Urinary bladder (tissue), 4 donors: Measurements from ENCODE around the gene MLXIPL. TPM values are rescaled to one million over a fixed set of nuclear protein-coding genes. Genes with fewer than 3 reads are reported as not detected.
"Not testable (repeated sequence)": the region's sequence is repeated elsewhere in the genome, so short reads cannot be mapped to it uniquely, and the experiment has no call there.

Experiments
- DNase-seq: peaks from one replicate; pipeline ENCODE4 v3.0.0-alpha.2; 2015; ENCODE audit errors: extremely low spot score
- H3K27ac ChIP-seq: one replicate; pipeline ENCODE4 v1.5.1; 2013; ENCODE audit warnings: low read depth, mild to moderate bottlenecking, moderate library complexity
- H3K36me3 ChIP-seq: one replicate; pipeline ENCODE4 v1.6.1; 2013; ENCODE audit warnings: mild to moderate bottlenecking, moderate library complexity; ENCODE audit not compliant: insufficient read depth
- H3K4me1 ChIP-seq: one replicate; pipeline ENCODE4 v1.6.1; 2013; ENCODE audit warnings: mild to moderate bottlenecking, moderate library complexity; ENCODE audit not compliant: insufficient read depth
- H3K4me3 ChIP-seq: one replicate; pipeline ENCODE4 v1.5.1; 2013; ENCODE audit warnings: low read depth, low read length
- WGBS: extraction: QIAGEN DNeasy Blood & Tissue Kit; methylation state at CpG from one replicate; pipeline ENCODE4 v1.1.7; 2013; 5-methylcytosine and 5-hydroxymethylcytosine counted together
- polyA plus RNA-seq: library from polyadenylated mRNA; stranded (reverse); fragments of 200-250 nt; gene quantifications from one replicate; pipeline ENCODE4 v1.2.3, GENCODE V29; 2013
- total RNA-seq: library from RNA; depleted of rRNA; stranded (reverse); fragments of >200 nt; gene quantifications from one replicate; pipeline ENCODE4 v1.2.3, GENCODE V29; 2014
- donor health status: healthy with polysubstance abuse.
- donor health status: healthy.

Gene MLXIPL
- total and polyA plus RNA-seq, 2 donors = 0.37 to 4.1 TPM

DNA sequence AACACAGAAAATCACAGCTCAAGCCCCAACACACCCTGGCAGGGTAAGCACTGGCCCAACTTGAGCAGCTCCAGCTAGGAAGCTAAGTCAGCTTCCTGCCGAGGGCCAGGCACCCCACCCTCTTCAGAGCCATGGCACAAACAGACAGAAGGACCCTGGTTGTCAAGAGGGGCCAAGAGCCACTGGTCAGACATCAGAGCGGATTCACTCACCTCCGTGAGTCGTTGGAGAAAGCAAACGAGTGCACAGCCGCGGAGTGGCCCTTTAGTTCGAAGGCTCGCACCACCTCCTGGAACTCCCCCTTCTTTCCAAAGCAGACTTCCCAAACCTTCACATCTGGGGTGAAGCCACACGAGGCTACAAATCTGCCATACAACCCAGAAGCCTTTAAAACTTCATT lies 53.3 kb downstream of the MLXIPL start:
- DNase-seq = no peak
- no peaks in the 10 kb centered on the region for H3K4me1 ChIP-seq
- WGBS = 93% methylated on average over 10 of the region's 10 CpGs
- no peak overlapping the region for H3K4me3 ChIP-seq
- peaks cover 5% of the 10 kb centered on the region for H3K36me3 ChIP-seq
- H3K27ac ChIP-seq = no peak overlapping the region

DNA sequence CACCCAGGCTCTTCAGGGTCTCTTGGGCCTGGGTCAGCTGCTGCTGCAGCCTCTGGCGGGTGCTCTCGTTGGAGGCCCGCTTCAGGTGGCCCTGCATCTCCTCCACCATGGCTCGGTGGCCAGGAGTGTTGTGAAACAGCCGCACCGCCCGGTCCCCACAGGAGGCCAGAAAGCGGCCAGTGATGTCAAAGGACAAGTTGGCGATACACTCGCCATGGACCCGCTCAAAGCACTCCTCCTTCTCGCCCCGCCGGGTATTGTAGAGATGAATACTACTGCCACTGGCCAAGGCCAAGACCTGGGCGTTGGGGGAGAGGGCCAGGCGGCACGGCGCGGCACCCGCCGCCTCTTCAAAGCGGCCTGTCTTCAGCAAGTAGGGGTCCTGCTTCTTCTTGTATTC lies 53.8 kb downstream of the MLXIPL start:
- Histone ChIP-seq H3K4me3 (no peak overlapping the region), H3K4me1 (no peaks in the 10 kb centered on the region), H3K27ac (no peak overlapping the region), H3K36me3 (peaks cover 5% of the 10 kb centered on the region)
- WGBS = 97% methylated on average over 22 of the region's 22 CpGs
- no peak for DNase-seq

GRCh38 chr7:73569042-73569608 lies 55.2 kb downstream of the MLXIPL start:
- H3K36me3 ChIP-seq = peaks cover 5% of the 10 kb centered on the region
- no peak overlapping the region for H3K27ac ChIP-seq
- no peak overlapping the region for H3K4me3 ChIP-seq
- no peak for DNase-seq
- WGBS = 73% methylated on average over 5 of the region's 5 CpGs
- H3K4me1 ChIP-seq = no peaks in the 10 kb centered on the region

DNA sequence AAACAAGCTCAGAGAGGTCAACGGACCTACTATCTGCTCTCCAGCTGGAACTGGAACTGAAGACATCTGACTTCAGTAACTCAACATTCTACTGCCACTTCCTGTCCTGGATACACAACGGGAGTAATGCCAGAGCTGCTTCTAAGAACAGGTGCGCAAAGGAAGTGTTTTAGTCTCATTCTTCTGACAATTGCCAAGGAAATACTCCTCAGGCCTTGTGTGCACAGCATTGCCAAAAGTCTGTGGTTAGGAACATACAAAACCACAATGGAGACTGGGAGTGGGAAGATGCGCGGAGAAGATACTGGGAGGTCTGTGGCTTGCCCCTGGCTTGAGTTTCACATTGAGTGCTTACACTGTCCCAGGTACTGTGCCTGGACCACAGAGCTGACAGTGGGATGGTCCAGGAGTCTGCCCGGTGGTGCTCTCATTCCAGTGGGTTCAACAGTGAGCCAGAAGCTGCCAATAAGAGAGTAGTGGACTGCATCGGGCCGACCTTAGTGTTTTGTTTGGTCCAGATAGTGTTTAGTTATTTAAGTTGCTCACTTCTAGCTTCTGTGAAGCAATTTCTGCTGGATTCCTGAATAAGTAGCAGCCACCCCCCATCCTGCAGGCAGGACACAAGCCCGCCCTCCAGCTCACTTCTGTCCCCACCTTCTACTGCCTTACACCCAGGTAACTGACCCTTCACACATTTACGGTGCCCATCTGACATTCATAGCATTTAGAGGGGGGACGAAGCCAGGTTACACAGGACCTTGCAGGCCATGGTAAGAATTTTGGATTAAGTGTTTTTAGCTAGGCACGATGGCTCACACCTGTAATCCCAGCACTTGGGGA lies 56.3 kb downstream of the MLXIPL start:
- no peak for DNase-seq
- Histone ChIP-seq H3K4me3 (no peak overlapping the region), H3K27ac (no peak overlapping the region), H3K36me3 (peaks cover 5% of the 10 kb centered on the region), H3K4me1 (no peaks in the 10 kb centered on the region)
- WGBS = 77% methylated on average over 12 of the region's 12 CpGs

GRCh38 chr7:73567140-73567539 lies 57.2 kb downstream of the MLXIPL start:
- no peak overlapping the region for H3K27ac ChIP-seq
- DNase-seq = no peak
- H3K4me1 ChIP-seq = no peaks in the 10 kb centered on the region
- no peak overlapping the region for H3K4me3 ChIP-seq
- WGBS = 91% methylated on average over 4 of the region's 4 CpGs
- H3K36me3 ChIP-seq = peaks cover 5% of the 10 kb centered on the region

GRCh38 chr7:73566431-73566830 lies 57.9 kb downstream of the MLXIPL start:
- H3K36me3 ChIP-seq, DNase-seq, H3K27ac ChIP-seq, H3K4me3 ChIP-seq, H3K4me1 ChIP-seq: not testable (repeated sequence)

DNA sequence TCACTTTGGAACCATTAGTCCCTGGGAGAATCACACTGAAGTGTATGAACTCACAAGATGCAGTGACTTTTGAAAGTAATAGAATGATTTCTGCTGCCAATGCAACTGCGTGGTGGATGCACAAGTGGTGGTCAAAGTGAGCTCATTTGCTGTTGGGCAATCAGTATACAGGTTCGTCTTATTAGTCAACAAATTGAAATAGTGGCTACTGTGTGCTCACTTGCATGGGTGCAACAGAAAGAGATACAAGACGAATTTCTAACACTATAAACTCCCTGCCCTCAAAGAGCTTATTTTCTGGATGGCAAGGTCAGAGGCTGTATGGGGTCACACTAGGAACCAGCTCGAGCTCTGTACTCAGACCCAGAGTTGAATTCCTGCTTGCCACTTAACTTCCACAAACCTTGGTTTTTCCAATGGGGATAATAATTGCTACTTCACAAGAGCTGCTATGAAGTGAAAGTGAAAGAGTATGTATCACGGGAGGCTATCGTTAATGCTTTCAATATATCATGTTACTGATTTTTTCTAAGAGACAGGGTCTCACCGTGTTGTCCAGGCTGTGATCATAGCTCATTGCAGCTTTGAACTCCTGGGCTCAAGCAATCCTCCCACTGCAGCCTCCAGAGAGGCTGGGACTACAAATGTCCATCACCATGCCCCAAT lies 58.5 kb downstream of the MLXIPL start:
- Histone ChIP-seq H3K36me3 (peaks cover 4% of the 10 kb centered on the region), H3K27ac (no peak overlapping the region), H3K4me1 (no peaks in the 10 kb centered on the region), H3K4me3 (no peak overlapping the region)
- DNase-seq = no peak
- 71% methylated on average over 7 of the region's 7 CpGs for WGBS

- no peak for DNase-seq
- Histone ChIP-seq H3K4me1 (no peaks in the 10 kb centered on the region), H3K4me3 (no peak overlapping the region), H3K27ac (no peak overlapping the region), H3K36me3 (no peaks in the 10 kb centered on the region)
- WGBS = 60% methylated on average over 11 of the region's 11 CpGs
Observed at GRCh38 chr7:73560109-73560835, 64.0 kb downstream of the MLXIPL start.

GRCh38 chr7:73557397-73558257 lies 66.7 kb downstream of the MLXIPL start, which contains the start of gene BCL7B:
Gene BCL7B (minus strand): TSS chr7:73557690. CDS start chr7:73557578, 112 bp downstream.
- peak within 1 kb of the TSS; percentile 83 for H3K4me3 ChIP-seq
- WGBS = 5% methylated on average over 83 of the region's 83 CpGs
- DNase-seq = no peak
- H3K4me1 ChIP-seq = no peaks in the 10 kb centered on the region
- no peaks in the 10 kb centered on the region for H3K36me3 ChIP-seq
- H3K27ac ChIP-seq = peak within 1 kb of the TSS; percentile 98

- Histone ChIP-seq H3K27ac (peak overlapping the region; percentile 98), H3K36me3 (no peaks in the 10 kb centered on the region), H3K4me1 (no peaks in the 10 kb centered on the region), H3K4me3 (peak overlapping the region; percentile 83)
- under 1% methylated on average over 36 of the region's 36 CpGs for WGBS
- DNase-seq = peak; percentile 61
Observed at GRCh38 chr7:73557108-73557396, 67.3 kb downstream of the MLXIPL start.

GRCh38 chr7:73556208-73557107 lies 67.9 kb downstream of the MLXIPL start:
- DNase-seq = no peak
- no peaks in the 10 kb centered on the region for H3K36me3 ChIP-seq
- peak overlapping the region; percentile 75 for H3K27ac ChIP-seq
- no peaks in the 10 kb centered on the region for H3K4me1 ChIP-seq
- H3K4me3 ChIP-seq = peak overlapping the region; percentile 83
- 25% methylated on average over 28 of the region's 28 CpGs for WGBS

GRCh38 chr7:73555411-73555982 lies 68.8 kb downstream of the MLXIPL start:
- no peaks in the 10 kb centered on the region for H3K4me1 ChIP-seq
- H3K36me3 ChIP-seq = no peaks in the 10 kb centered on the region
- DNase-seq = no peak
- H3K4me3 ChIP-seq = no peak overlapping the region
- WGBS = 63% methylated on average over 6 of the region's 6 CpGs
- no peak overlapping the region for H3K27ac ChIP-seq
